Measurements from ENCODE around the gene PJVK.

PJVK gene

DNA sequence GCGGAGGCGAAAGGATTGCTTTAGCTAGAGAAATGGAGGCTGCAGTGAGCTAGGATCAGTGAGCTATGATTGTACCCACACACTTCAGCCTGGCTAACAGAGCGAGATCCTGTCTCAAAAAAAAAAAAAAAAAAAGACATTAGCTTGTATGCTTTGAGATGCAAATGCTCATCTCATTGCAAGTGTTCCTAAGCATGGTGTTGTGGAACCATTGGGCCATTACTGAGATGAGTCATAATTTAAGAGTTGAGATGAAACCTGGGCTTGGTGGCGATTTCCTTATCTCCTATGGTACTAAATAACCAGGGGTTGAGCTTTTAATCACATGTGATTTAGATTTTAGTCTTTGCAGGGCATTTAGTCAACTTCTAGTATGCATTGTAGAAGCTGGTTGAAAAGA lies 31.3 kb downstream of the PJVK start:
- no peak for DNase-seq

GRCh38 chr2:178484245-178485041 lies 33.3 kb downstream of the PJVK start:
- no peak for DNase-seq

DNA sequence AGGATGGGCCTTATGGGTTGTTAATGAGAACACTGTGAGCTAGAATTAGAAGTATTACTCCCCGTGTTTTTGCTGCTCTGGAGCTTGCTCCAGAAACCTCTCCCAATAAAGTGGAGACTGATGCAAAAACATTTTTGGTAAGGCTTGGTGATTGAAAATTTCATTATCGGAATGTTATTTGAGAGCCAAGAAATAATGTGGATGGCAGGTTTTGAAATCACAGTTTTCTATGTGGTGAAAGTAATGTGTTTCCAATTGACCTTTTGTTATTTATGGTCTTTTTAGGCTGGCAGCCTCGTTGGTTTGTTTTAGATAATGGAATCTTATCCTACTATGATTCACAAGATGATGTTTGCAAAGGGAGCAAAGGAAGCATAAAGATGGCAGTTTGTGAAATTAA lies 34.2 kb downstream of the PJVK start:
- DNase-seq, result no peak

GRCh38 chr2:178491612-178492011 lies 40.4 kb downstream of the PJVK start:
- no peak for DNase-seq

GRCh38 chr2:178496049-178496448 lies 44.9 kb downstream of the PJVK start:
- no peak for DNase-seq

DNA sequence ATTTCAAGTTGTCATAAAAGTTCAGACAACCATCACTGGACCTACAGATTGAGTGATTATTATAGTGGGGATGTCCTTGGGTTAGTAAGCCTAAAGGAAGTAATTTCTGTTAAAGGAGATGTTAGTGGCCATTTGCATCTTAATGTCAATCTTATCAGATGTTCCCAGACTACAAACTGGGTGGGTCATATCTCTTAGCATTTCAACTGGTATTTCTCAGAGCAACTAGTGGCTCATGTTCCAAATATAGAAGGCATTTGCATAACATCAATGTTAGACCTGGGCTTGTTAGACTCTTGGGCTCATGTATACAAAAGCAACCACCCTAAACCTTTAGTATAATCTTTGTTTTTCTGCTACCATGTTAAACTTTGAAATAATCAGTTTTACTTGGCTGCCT lies 47.0 kb downstream of the PJVK start:
- no peak for DNase-seq

GRCh38 chr2:178499640-178500039 lies 48.5 kb downstream of the PJVK start:
- DNase-seq, result no peak

DNA sequence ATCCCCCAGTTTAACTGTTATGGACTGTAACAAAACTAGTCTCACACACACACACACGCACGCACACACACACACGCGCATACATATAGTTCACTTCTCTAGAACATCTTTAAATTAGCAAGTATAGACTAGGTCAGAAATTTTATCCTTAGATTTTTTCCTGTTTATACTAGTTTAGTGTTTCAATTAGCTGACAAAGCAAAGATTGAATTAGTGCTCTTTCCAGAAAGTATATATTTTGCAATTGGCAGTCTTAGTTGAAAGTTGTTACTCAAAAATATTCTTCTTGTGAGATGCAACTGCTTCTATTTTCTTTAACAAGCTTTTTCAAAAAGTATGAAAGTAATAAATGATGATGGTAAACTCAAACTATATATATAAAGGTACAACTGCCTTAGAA lies 51.6 kb downstream of the PJVK start:
- no peak for DNase-seq

- no peak for DNase-seq
These were observed 54.9 kb downstream of the PJVK start for GRCh38 chr2:178506101-178506500.

- DNase-seq, result no peak
These were observed 55.3 kb downstream of the PJVK start for GRCh38 chr2:178506524-178506923.

- no peak for DNase-seq
These were observed 55.8 kb downstream of the PJVK start for GRCh38 chr2:178506949-178507348.

GRCh38 chr2:178508646-178509045 lies 57.5 kb downstream of the PJVK start:
- DNase-seq, result no peak

- no peak for DNase-seq
These were observed 59.2 kb downstream of the PJVK start for GRCh38 chr2:178510384-178510783.
